B cell (primary cell): ENCODE data around the gene CEACAM3.

Source experiments
- CTCF ChIP-seq: fragments of 200-600 bp; IDR thresholded peaks from one replicate; pipeline ENCODE4 v1.8.0; 2022; ENCODE audit warnings: antibody characterized with exemption, mild to moderate bottlenecking
- EZH2 ChIP-seq: IDR thresholded peaks from 2 replicates; pipeline ENCODE4 v1.6.1; 2012; ENCODE audit warnings: borderline replicate concordance, low read depth, mild to moderate bottlenecking, moderate library complexity, low read length; ENCODE audit not compliant: insufficient read depth, poor library complexity, severe bottlenecking

DNA sequence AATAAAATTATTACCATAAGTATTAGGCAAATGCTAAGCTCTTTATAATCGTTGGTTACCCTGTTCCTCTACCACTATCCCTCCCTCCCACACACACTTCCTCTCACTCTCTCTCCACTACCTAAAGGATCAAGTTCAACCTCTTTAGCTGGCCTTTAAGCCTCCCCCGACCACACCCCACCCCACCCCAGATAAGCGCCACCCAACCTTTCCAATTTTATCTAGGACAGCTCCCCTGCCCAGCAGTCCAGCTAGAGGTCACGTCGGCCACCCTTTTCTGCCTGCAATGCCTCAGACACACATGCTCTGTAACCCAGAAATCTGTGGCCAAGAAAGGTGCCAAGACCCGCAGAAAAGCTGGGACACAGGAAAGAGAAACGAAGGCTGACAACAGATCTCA is 47.0 kb downstream of the CEACAM3 start:
- TF ChIP-seq CTCF (no peak), EZH2 (no peak)
